GM13976 (cell line): ENCODE data around the gene GET4.

Experiments used
- DNase-seq: peaks from one replicate; pipeline ENCODE4 v3.0.0; 2012; ENCODE audit warnings: low spot score
- CTCF ChIP-seq: IDR thresholded peaks from 2 replicates; pipeline ENCODE4 v1.5.1; 2012; ENCODE audit warnings: borderline replicate concordance, mild to moderate bottlenecking; ENCODE audit not compliant: insufficient read depth; ENCODE audit errors: extremely low read depth, missing control alignments, control extremely low read depth
- in situ Hi-C: fragments of 300-500 bp; cut with MboI; formaldehyde crosslinking; loops from one replicate; pipeline ENCODE4 v1.12.0; 2022; ENCODE audit warnings: low sequenced_read_pairs, mixed read lengths, inconsistent platforms; ENCODE audit not compliant: unreplicated experiment

GET4 gene

DNA sequence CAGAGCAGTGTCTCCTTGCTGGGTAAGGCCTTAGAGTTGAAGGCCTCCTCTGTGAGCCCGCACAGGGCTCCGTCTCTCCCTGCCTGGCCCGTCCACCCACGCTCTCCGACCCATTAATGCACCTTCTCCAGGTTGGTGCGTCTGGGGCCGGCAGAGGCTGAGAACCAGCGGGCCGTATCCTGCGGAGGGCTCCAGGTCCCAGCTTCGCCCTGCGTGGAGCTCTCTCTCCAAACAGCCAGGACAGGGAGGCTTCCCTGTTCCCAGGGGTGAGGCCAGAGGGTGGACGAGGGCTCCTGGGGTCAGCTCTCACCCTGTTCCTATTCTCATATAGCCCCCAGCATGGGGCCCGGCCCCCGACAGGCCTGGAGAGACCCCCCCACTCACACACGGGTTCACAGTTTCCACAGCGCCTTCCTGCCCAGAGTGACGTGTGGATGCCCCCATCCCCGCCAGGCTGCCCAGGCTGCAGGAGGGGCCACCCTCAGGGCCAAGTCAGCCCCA, 34.6 kb downstream of the GET4 start:
- TF ChIP-seq CTCF, result no peak
- DNase-seq, result no peak
- in situ Hi-C loops, result no loop called here

GRCh38 chr7:911791-912480, 35.6 kb downstream of the GET4 start:
- DNase-seq, result no peak
- in situ Hi-C loops, result no loop called here
- TF ChIP-seq CTCF, result no peak

GRCh38 chr7:913736-914520, 37.6 kb downstream of the GET4 start:
- in situ Hi-C loops, result no loop called here
- no peak for DNase-seq
- no peak for TF ChIP-seq CTCF

DNA sequence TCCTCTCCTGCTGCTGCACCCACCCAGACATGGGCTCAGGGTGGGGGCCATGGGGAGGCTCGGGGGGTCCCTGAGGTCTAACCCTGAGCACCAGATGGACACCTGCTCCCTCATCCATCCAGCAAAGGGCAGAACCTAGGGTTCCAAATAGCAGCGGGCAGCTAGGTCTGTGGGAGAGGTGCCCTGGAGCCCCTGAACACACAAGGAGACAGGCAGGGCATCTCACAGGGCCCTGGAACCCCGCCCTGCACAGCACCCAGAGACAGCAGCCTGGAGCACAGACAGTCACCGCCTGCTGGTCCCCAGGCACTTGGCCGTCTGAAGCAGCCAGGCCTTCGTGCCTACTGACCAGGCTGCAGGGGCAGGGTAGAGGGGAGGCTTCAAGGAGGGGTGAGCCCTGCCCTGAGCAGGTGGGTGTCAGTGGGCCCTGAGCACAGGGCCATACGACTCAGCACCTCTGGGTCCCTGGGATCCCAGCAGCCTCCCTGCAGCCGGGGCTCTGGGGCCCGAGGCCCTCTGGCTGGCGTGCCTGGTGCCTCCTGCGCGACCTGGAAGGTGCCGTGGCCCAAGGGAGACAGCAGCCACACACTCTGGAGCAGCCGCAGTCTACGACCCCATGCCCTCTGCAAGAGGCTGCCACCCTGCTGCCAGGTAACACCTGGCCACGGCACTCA, 38.3 kb downstream of the GET4 start:
- in situ Hi-C loops, result no loop called here
- TF ChIP-seq CTCF, result no peak
- no peak for DNase-seq

- DNase-seq, result no peak
- in situ Hi-C loops, result no loop called here
- TF ChIP-seq CTCF, result no peak
Measured at GRCh38 chr7:915291-916218, 39.2 kb downstream of the GET4 start.
